Left renal cortex interstitium (tissue), 4 donors: ENCODE measurements around the gene TTYH2. TPM values are rescaled to one million over a fixed set of nuclear protein-coding genes. Genes with fewer than 3 reads are reported as not detected.

ENCODE experiments used
- polyA plus RNA-seq, 4 donors: library from polyadenylated mRNA; unstranded; fragments of 120-200 nt; gene quantifications; one replicate each; pipeline ENCODE4 v1.2.1, GENCODE V29; 2013; ENCODE audit not compliant: insufficient read length in 4 of 4

TTYH2 gene
- polyA plus RNA-seq, 4 donors: 16.9 to 19.0 (median 18.3) TPM

Other genes with a start within 250 kb of the TTYH2 start
- 1,000 to 10,000 TPM; 1,120 to 1,451 (median 1,189) TPM for gene RPL38, start 9.9 kb upstream of the TTYH2 start, polyA plus RNA-seq
- under 1 TPM; 0.12 to 0.27 (median 0.16) TPM for gene DNAI2, start 60.7 kb downstream of the TTYH2 start, polyA plus RNA-seq
- 1 to 10 TPM in 3 of 4 donors, under 1 TPM in 1; 0.37 to 1.3 (median 1.1) TPM for gene KIF19, start 112.7 kb downstream of the TTYH2 start, polyA plus RNA-seq
- under 1 TPM in 3 of 4 donors, not detected in 1; 0.07 to 0.40 (median 0.19) TPM for gene BTBD17, start 148.3 kb downstream of the TTYH2 start, polyA plus RNA-seq
- gene GPR142, start 153.9 kb downstream of the TTYH2 start, polyA plus RNA-seq: under 1 TPM in 3 of 4 donors, not detected in 1; 0.11 to 0.40 (median 0.18) TPM
- gene GPRC5C, start 218.5 kb downstream of the TTYH2 start, polyA plus RNA-seq: 100 to 1,000 TPM; 112 to 160 (median 138) TPM